K562 (cell line): ENCODE data around the gene DGCR6. TPM values are rescaled to one million over a fixed set of nuclear protein-coding genes. Genes with fewer than 3 reads are reported as not detected.

Source experiments
- ATAC-seq: fragments of 200-7000 bp; cut with Tn5 transposase; 3 replicates; pipeline ENCODE4 v1.9.1; 2020; ENCODE audit warnings: moderate library complexity
- BruUV-seq: library from RNA; stranded (reverse); fragments of 400-500 nt; replicated peaks from 2 replicates; lab custom pipeline; 2021; lab: Mats Ljungman, UMichigan
- CTCF ChIA-PET: fragments of 300-600 bp; formaldehyde crosslinking; extraction: SDS; loops from one replicate; lab custom pipeline; 2021; ENCODE audit warnings: low intra/inter-chr PET ratio; lab: Yijun Ruan, JAX
- POLR2A ChIA-PET: fragments of 300-600, 350-650 bp; sonication (Branson Sonifier 250); formaldehyde crosslinking; extraction: SDS; loops from one replicate; lab custom pipeline; 2021; ENCODE audit warnings: antibody characterized with exemption, inconsistent platforms; lab: Yijun Ruan, JAX
- DNase-seq, 4 experiments: peaks; one replicate each; pipeline versions ENCODE4 v3.0.0 to v3.0.0-alpha.2; 2011 to 2018; ENCODE audit warnings: low spot score in 3 of 4, mixed read lengths in 3 of 4; ENCODE audit errors: extremely low read depth in 1 of 4
- FAIRE-seq: peaks from 2 replicates; lab custom pipeline; 2011; peaks lifted over from hg19 to GRCh38; lab: Jason Lieb, UNC
- H2AFZ ChIP-seq: 2 replicates; pipeline ENCODE4 v1.6.0; 2011; ENCODE audit warnings: low read depth, low read length, control low read depth, inconsistent platforms
- H3K27ac ChIP-seq: fragments of 200-600 bp; 3 replicates; pipeline ENCODE4 v1.8.0; 2011; ENCODE audit warnings: low read depth, mild to moderate bottlenecking, control low read depth, inconsistent platforms, low read length, moderate library complexity, mixed read lengths; ENCODE audit errors: extremely low read depth
- H3K27me3 ChIP-seq, 2 experiments: fragments of 300-600 bp in 1 of 2; 2 replicates in 1 of 2; 3 replicates in 1 of 2; pipeline versions ENCODE4 v1.6.0 to v1.8.0; 2011; ENCODE audit warnings: inconsistent platforms in 2 of 2, low read length in 2 of 2, mild to moderate bottlenecking in 1 of 2, mixed read lengths in 1 of 2, moderate library complexity in 1 of 2; ENCODE audit not compliant: control insufficient read depth in 2 of 2, insufficient read depth in 2 of 2
- H3K36me3 ChIP-seq: fragments of 300-600 bp; 3 replicates; pipeline ENCODE4 v1.8.0; 2011; ENCODE audit warnings: mild to moderate bottlenecking, low read length, inconsistent platforms; ENCODE audit not compliant: control insufficient read depth, insufficient read depth
- H3K4me1 ChIP-seq, 2 experiments: fragments of 200-600 bp in 1 of 2; replicated peaks in 1 of 2; 2 replicates in 1 of 2; 3 replicates in 1 of 2; pipeline versions ENCODE4 v1.5.1 to v1.8.0; 2011; ENCODE audit warnings: inconsistent platforms in 2 of 2, low read length in 2 of 2, mild to moderate bottlenecking in 1 of 2, mixed read lengths in 1 of 2, moderate library complexity in 1 of 2; ENCODE audit not compliant: control insufficient read depth in 2 of 2, insufficient read depth in 2 of 2
- H3K4me2 ChIP-seq: 2 replicates; pipeline ENCODE4 v1.6.1; 2011; ENCODE audit warnings: low read length, control low read depth, inconsistent platforms, mixed read lengths; ENCODE audit not compliant: insufficient read depth
- H3K4me3 ChIP-seq: fragments of 200-600 bp; sonication (generic), shearing (Covaris generic); 2 replicates; pipeline ENCODE4 v1.5.1; 2016; ENCODE audit warnings: control low read depth, inconsistent platforms
- H3K79me2 ChIP-seq: fragments of 200-600 bp; 3 replicates; pipeline ENCODE4 v1.8.0; 2011; ENCODE audit warnings: low read length, inconsistent platforms; ENCODE audit not compliant: control insufficient read depth, insufficient read depth
- H3K9ac ChIP-seq, 2 experiments: 2 replicates each; pipeline versions ENCODE4 v1.6.0 to v1.6.1; 2011; ENCODE audit warnings: low read depth in 2 of 2, low read length in 2 of 2, control low read depth in 1 of 2, inconsistent platforms in 1 of 2, mild to moderate bottlenecking in 1 of 2, mixed read lengths in 1 of 2; ENCODE audit not compliant: insufficient read depth in 1 of 2
- H3K9me1 ChIP-seq: one replicate; pipeline ENCODE4 v1.6.0; 2011; ENCODE audit warnings: inconsistent platforms, mild to moderate bottlenecking, low read length, moderate library complexity; ENCODE audit not compliant: control insufficient read depth, insufficient read depth
- H3K9me3 ChIP-seq: replicated peaks from 2 replicates; pipeline ENCODE4 v1.5.1; 2011; ENCODE audit warnings: low read depth, low read length, inconsistent platforms; ENCODE audit not compliant: control insufficient read depth, insufficient read depth
- H4K20me1 ChIP-seq: replicated peaks from 2 replicates; pipeline ENCODE4 v1.6.1; 2011; ENCODE audit warnings: low read length, inconsistent platforms, mixed read lengths; ENCODE audit not compliant: control insufficient read depth, insufficient read depth
- CAMTA2 ChIP-seq: fragments of 250-450 bp; sonication (Bioruptor Pico); conservative IDR thresholded peaks from 2 replicates; pipeline ENCODE4 v1.5.1; 2022
- DPF2 ChIP-seq: fragments of 450-650 bp; IDR thresholded peaks from 2 replicates; pipeline ENCODE4 v1.6.1; 2016
- GABPB1 ChIP-seq: sonication (generic); formaldehyde crosslinking; IDR thresholded peaks from 2 replicates; pipeline ENCODE4 v1.8.0; 2022; ENCODE audit warnings: mild to moderate bottlenecking, missing genetic modification reagents
- HMG20B ChIP-seq: fragments of 250-450 bp; sonication (Bioruptor Pico); IDR thresholded peaks from 2 replicates; pipeline ENCODE4 v1.5.0; 2021; ENCODE audit warnings: mild to moderate bottlenecking
- HNRNPK ChIP-seq: fragments of 200-400 bp; formaldehyde crosslinking; IDR thresholded peaks from one replicate; pipeline ENCODE4 v1.6.1; 2018; ENCODE audit warnings: mild to moderate bottlenecking, low read depth, low read length; ENCODE audit not compliant: poor library complexity, severe bottlenecking
- KHSRP ChIP-seq: fragments of 450-650 bp; IDR thresholded peaks from 2 replicates; pipeline ENCODE4 v1.6.1; 2017
- MCM2 ChIP-seq: fragments of 450-650 bp; IDR thresholded peaks from 2 replicates; pipeline ENCODE4 v1.6.1; 2017; ENCODE audit warnings: low read depth, mild to moderate bottlenecking
- MCM3 ChIP-seq: fragments of 450-650 bp; IDR thresholded peaks from 2 replicates; pipeline ENCODE4 v1.6.1; 2016
- MCM5 ChIP-seq: fragments of 450-650 bp; IDR thresholded peaks from 2 replicates; pipeline ENCODE4 v1.6.1; 2016; ENCODE audit warnings: low read depth
- MIER1 ChIP-seq: fragments of 450-650 bp; IDR thresholded peaks from 2 replicates; pipeline ENCODE4 v1.6.1; 2016; ENCODE audit warnings: antibody characterized with exemption, mild to moderate bottlenecking, low read depth
- NR2F6 ChIP-seq: fragments of 450-650 bp; formaldehyde crosslinking; IDR thresholded peaks from 2 replicates; pipeline ENCODE4 v1.4.0; 2020; ENCODE audit warnings: mild to moderate bottlenecking
- PCBP2 ChIP-seq: fragments of 200-400 bp; formaldehyde crosslinking; IDR thresholded peaks from 2 replicates; pipeline ENCODE4 v1.6.1; 2018; ENCODE audit warnings: low read length, low read depth, mild to moderate bottlenecking, moderate library complexity; ENCODE audit not compliant: poor library complexity, severe bottlenecking
- SUPT5H ChIP-seq: fragments of 450-650 bp; IDR thresholded peaks from 2 replicates; pipeline ENCODE4 v1.6.1; 2016
- TCF7L2 ChIP-seq: fragments of 150-350 bp; IDR thresholded peaks from 2 replicates; pipeline ENCODE4 v1.6.1; 2016; ENCODE audit warnings: low read depth, mild to moderate bottlenecking, low read length, moderate library complexity
- ZNF184 ChIP-seq: sonication (generic); formaldehyde crosslinking; IDR thresholded peaks from 2 replicates; pipeline ENCODE4 v1.5.0; 2020; ENCODE audit warnings: missing genetic modification reagents
- ZNF24 ChIP-seq: fragments of 450-650 bp; IDR thresholded peaks from 2 replicates; pipeline ENCODE4 v1.6.1; 2016
- ZNF551 ChIP-seq: fragments of 250-450 bp; sonication (Bioruptor Pico); IDR thresholded peaks from 2 replicates; pipeline ENCODE4 v1.5.0; 2021; ENCODE audit warnings: mild to moderate bottlenecking, moderate library complexity
- ZNF785 ChIP-seq: fragments of 250-450 bp; sonication (Bioruptor Pico); IDR thresholded peaks from 2 replicates; pipeline ENCODE4 v1.4.0; 2020; ENCODE audit warnings: mild to moderate bottlenecking
- WGBS: fragments of 100-300 bp; shearing (Covaris generic); methylation state at CpG from one replicate; pipeline ENCODE4 v1.1.6; 2016; ENCODE audit warnings: low coverage, mixed read lengths; ENCODE audit not compliant: insufficient coverage; ENCODE audit errors: missing lambda C conversion rate; 5-methylcytosine and 5-hydroxymethylcytosine counted together
- in situ Hi-C: fragments of 300-500 bp; cut with MboI; formaldehyde crosslinking; loops from 4 replicates; pipeline ENCODE4 v1.15.0; 2018; ENCODE audit warnings: inconsistent platforms, mixed read lengths
- intact Hi-C: fragments of 100-400 bp; cut with micrococcal nuclease; formaldehyde crosslinking; loops from 2 replicates; pipeline ENCODE4 v1.14.2; 2022
- polyA plus RNA-seq, 8 experiments: library from polyadenylated mRNA; depleted of rRNA in 4 of 8; stranded (reverse) in 5 of 8; unstranded in 3 of 8; fragments of >200 nt; fragmentation: Nextera tagmentation in 2 of 8; fragmentation: Illumina TruSeq in 1 of 8; extraction: Ambion mirVana in 2 of 8; extraction: Trizol in 1 of 8; gene quantifications; 2 replicates each; pipeline versions ENCODE4 v1.2.1 to v1.2.3, GENCODE V29; 2011 to 2014; ENCODE audit warnings: inconsistent platforms in 1 of 8, missing spikeins in 1 of 8
- total RNA-seq, 7 experiments: library from RNA; depleted of rRNA in 6 of 7; stranded (reverse); fragments of >200 nt in 6 of 7; fragmentation: Illumina TruSeq in 2 of 7; extraction: Trizol in 2 of 7; gene quantifications; 2 replicates each; pipeline versions ENCODE4 v1.2.1 to v1.2.3, GENCODE V29; 2011 to 2021; ENCODE audit warnings: low replicate concordance in 1 of 7
- TF ChIP-seq, protein P1 (sequence below): fragments of 450-650 bp; formaldehyde crosslinking; IDR thresholded peaks from 2 replicates; pipeline ENCODE4 v1.4.0; 2020; ENCODE audit warnings: mild to moderate bottlenecking, moderate library complexity
- TF ChIP-seq, protein P2 (sequence below): IDR thresholded peaks from 2 replicates; pipeline ENCODE4 v1.6.1; 2016; ENCODE audit warnings: missing genetic modification characterization, missing compliant biosample characterization

Gene DGCR6
- total and polyA plus RNA-seq, 9 of the 15 experiments (the other 6 are each of a cell fraction or from before 2014, with no cell fraction given) = 0.32 to 2.4 (median 1.7) TPM; not detected in 1

DNA sequence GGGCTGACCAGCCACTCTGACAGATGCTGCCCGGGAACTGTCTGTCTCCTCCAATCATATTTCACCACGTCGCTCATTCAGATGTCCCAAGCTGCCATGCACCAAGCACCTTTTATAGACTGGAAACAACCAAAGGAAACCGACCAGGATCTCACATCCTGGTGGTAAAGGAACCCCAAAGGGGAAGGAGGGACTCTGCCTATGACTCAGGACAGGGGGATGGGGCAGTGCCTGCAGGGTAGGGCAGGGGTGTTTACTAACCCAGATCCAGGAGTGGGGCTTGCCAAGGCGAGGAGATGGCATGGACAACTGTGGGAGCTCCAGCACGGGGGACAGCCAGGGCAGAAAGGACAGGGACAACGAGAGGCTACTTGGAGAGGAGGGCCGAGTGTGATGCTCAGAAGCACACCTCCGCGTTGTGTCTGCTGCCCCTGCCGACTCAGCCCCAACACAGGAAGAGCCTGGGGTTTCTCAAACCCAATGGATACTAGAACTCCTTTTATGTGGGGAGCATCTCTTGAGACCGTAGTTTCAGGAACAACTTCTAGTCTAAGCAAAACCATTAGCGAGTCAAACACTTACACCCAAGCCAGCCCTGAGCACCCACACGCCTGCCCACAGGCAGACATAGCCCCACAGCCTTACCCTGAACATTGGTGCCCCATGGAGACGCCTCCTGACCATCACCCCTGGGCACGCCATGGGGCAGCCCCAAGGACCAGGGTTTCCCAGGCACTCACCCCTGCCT lies 26.0 kb downstream of the DGCR6 start:
- ATAC-seq = no peak

More for the DNA sequence above, 26.0 kb downstream of the DGCR6 start:
- Histone ChIP-seq H4K20me1 (no peaks in the 10 kb centered on the region), H2AFZ (no peak overlapping the region), H3K79me2 (no peaks in the 10 kb centered on the region), H3K27ac (no peak overlapping the region), H3K27me3 (no peaks in the 10 kb centered on the region), H3K4me2 (no peak overlapping the region), H3K9me3 (no peaks in the 10 kb centered on the region), H3K36me3 (no peaks in the 10 kb centered on the region), H3K9me1 (no peaks in the 10 kb centered on the region), H3K4me1 (no peaks in the 10 kb centered on the region), H3K9ac (no peak overlapping the region), H3K4me3 (no peak overlapping the region)
- in situ Hi-C loops = no loop called here
- ChIA-PET CTCF (no interaction called here), POLR2A (no interaction called here)
- DNase-seq (no peak), FAIRE-seq (no peak)
- no TSS peak for BruUV-seq
- intact Hi-C loops = no loop called here
- TF ChIP-seq, protein P1, sequence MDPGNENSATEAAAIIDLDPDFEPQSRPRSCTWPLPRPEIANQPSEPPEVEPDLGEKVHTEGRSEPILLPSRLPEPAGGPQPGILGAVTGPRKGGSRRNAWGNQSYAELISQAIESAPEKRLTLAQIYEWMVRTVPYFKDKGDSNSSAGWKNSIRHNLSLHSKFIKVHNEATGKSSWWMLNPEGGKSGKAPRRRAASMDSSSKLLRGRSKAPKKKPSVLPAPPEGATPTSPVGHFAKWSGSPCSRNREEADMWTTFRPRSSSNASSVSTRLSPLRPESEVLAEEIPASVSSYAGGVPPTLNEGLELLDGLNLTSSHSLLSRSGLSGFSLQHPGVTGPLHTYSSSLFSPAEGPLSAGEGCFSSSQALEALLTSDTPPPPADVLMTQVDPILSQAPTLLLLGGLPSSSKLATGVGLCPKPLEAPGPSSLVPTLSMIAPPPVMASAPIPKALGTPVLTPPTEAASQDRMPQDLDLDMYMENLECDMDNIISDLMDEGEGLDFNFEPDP = no peak
- TF ChIP-seq ZNF184 (CRISPR knock-in tag) (no peak), CAMTA2 (CRISPR knock-in tag) (no peak), DPF2 (no peak), GABPB1 (CRISPR knock-in tag) (no peak), ZNF24 (no peak), MIER1 (no peak), ZNF551 (no peak), HMG20B (CRISPR knock-in tag) (no peak), MCM5 (no peak), MCM2 (no peak), HNRNPK (no peak), SUPT5H (no peak), ZNF785 (CRISPR knock-in tag) (no peak), NR2F6 (CRISPR knock-in tag) (no peak), PCBP2 (no peak), TCF7L2 (no peak), MCM3 (no peak), KHSRP (no peak)
- TF ChIP-seq, protein P2, sequence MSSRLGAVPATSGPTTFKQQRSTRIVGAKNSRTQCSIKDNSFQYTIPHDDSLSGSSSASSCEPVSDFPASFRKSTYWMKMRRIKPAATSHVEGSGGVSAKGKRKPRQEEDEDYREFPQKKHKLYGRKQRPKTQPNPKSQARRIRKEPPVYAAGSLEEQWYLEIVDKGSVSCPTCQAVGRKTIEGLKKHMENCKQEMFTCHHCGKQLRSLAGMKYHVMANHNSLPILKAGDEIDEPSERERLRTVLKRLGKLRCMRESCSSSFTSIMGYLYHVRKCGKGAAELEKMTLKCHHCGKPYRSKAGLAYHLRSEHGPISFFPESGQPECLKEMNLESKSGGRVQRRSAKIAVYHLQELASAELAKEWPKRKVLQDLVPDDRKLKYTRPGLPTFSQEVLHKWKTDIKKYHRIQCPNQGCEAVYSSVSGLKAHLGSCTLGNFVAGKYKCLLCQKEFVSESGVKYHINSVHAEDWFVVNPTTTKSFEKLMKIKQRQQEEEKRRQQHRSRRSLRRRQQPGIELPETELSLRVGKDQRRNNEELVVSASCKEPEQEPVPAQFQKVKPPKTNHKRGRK = no peak
- WGBS = no CpG with 5 or more reads among the region's 16 CpGs
